ENCODE measurements around the gene OR6B2.

The OR6B2 gene

DNA sequence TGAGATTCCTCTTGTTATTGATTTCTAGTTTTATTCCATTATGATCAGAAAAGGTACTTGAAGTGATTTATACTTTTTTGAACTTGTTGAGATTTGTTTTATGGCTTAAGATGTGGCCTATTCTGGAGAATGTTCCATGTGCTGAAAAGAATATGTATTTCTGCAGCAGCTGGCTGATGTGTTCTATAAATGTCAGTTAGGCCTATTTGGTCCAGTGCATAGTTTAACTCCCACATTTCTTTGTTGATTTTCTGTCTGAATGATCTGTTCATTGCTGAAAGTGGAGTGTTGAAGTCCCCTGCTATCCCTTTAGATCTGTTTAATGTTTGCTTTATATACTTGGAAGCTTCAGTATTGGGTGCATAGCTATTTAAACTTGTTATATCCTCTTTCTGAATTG lies 7.1 kb upstream of the OR6B2 start:
- no peak for DNase-seq

GRCh38 chr2:240033330-240033678 lies 3.1 kb upstream of the OR6B2 start:
- DNase-seq: no peak

DNA sequence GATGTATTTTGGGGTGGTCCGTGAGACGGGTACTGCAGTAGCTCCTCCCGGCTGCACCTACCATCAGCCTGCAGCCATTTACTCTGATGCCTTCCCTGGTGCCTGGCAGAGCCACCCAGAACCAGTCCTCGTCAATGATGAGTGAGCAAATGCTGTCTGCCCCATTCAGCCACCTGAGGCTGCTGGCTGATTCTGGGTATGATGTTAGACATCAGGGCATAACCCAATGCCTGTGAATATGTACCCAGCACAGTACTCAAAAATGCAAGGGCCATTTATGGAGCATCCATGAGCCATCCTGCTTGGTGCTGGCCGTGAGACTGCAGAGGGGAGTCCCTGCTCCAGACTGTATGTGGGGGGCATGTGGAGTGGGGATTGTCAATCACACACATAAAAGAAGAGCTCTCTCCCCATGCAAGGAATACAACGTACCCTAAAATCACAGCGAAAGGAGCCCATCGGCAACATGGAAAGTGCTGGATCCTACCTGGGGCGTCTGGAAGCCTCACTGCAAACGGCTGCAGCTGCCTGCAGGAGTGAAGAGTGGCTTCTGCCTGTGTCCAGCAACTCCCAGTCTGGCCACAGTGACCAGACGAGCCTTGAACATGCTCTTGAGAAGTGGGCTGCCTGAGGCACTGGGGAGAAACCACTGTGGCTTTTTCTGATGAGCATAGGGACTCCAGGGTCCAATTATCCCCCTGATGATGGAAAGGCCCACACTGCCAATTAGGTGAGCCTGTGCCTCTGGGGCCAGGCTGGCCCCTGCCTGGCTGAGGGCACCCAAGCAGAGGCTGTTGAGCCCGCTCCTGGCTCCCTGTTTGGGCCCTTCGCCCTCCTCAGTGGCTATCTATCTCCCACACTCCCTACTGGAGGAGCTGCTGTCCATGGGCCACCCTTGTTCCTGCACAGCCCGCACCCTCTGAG lies 2.4 kb upstream of the OR6B2 start:
- no peak for DNase-seq

- DNase-seq: peak; percentile 30
Measured at GRCh38 chr2:240024766-240025165, 5.5 kb downstream of the OR6B2 start.

GRCh38 chr2:240023792-240024191 lies 6.4 kb downstream of the OR6B2 start:
- DNase-seq: no peak

GRCh38 chr2:240021488-240022104 lies 8.6 kb downstream of the OR6B2 start:
- peak; percentile 68 for DNase-seq

- no peak for DNase-seq
Measured at GRCh38 chr2:240018071-240018750, 12.0 kb downstream of the OR6B2 start.

DNA sequence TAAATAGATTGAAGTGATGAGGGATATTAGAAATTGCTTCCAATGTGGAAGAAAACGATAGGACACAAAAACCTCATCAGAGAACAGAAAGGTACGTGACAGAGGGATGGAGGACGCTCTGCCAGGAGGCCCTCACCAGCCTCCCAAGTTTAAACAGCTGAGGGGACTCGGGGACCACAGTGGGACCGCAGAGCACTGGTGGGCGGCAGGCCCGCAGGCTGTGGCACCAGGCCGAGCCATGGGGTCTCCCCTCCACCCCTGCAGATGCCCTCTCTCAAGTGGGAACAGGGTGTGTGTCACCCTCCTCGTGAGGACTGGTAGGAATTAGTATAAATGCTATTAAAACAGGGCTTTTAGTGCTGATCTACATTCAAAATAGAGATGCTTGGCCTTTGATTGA lies 15.9 kb downstream of the OR6B2 start:
- DNase-seq: no peak

DNA sequence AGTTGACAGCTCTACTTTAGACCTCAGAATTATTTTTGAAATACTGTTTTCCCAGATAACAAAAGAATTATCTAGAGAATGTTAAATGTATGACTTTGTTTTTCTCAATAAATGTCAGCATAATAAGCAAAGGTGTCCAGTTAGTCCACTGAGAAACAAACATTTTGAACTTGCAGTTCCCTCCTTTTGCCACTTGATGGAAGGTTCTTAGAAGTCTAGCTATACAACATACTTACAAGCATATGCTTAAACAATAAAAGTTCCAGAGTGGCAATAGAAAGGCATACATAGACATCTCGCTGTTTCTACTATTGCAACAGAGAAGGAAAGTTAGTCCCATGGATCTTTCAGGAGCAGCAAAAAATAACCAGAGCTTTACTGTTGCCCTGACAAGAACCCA lies 16.9 kb downstream of the OR6B2 start:
- DNase-seq: no peak

GRCh38 chr2:240002983-240003382 lies 27.2 kb downstream of the OR6B2 start:
- DNase-seq: no peak

DNA sequence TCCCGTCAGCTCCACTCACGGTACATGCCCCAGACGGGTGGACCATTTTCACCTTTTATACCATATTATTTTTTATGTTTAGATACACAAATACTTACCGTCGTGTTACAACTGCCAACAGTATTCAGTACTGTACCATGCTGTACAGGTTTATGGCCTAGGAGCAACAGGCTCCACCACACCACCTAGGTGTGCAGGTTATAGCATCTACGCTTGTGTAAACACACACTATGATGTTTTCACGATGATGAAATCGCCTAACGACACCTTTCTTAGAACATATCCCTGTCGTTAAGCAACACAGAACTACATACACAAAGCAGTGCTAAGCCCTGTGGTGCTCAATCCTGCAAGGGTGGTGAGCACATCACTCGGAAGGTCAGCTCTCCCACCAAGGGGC lies 29.6 kb downstream of the OR6B2 start:
- DNase-seq: no peak

GRCh38 chr2:239997686-239998409 lies 32.4 kb downstream of the OR6B2 start:
- DNase-seq: no peak

- DNase-seq: no peak
Measured at GRCh38 chr2:239994086-239994485, 36.1 kb downstream of the OR6B2 start.

DNA sequence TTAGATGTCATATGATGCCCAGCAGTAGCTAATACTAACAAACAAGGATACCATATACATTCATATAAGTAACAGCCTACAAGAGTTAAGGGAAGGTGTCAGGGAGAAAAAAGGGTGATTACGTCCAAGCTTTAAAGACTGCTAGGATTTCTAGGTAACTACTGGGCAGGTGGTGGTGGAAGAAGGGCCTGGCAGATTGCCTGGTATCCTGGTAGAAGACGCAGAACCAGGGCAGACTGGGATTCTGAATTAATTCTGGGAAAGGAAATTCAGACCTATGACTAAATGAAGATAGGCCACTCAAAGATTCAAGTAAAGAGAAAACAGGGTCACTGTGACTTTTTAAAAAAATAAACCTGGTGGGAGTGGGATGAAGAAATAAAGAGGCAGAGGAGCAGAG lies 36.9 kb downstream of the OR6B2 start:
- DNase-seq: no peak

DNA sequence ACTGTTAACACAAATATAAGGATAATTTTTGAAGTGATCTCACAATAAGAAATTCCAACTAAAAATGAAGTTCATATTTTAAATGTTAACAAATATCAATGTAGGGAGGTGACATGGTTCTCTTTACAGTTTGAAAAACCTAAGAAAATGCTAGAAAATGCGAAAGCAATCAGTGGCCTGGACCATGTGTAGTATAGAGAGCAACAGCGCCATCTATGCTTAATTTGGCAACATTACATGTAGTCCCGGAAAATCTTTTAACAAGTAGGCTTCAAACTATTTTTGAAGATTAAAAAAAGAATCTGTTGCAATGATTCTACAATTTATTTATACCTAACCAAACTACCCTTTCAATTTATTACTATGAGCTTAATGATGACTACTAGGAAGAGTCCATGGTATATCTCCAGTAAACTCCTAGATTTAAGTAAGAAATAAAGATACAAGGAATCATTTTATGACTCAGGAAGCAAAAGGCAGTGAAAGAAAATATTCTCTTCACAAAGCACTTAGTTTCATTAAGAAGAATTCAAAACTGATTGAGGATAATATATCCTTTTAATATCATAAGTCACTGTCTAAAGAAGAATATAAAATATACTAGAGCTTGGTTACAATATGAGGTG lies 38.4 kb downstream of the OR6B2 start:
- DNase-seq: peak; percentile 50

GRCh38 chr2:239990966-239991365 lies 39.3 kb downstream of the OR6B2 start:
- no peak for DNase-seq

GRCh38 chr2:239985356-239985755 lies 44.9 kb downstream of the OR6B2 start:
- DNase-seq: no peak

- DNase-seq: no peak
Measured at GRCh38 chr2:239984421-239985194, 45.6 kb downstream of the OR6B2 start.

DNA sequence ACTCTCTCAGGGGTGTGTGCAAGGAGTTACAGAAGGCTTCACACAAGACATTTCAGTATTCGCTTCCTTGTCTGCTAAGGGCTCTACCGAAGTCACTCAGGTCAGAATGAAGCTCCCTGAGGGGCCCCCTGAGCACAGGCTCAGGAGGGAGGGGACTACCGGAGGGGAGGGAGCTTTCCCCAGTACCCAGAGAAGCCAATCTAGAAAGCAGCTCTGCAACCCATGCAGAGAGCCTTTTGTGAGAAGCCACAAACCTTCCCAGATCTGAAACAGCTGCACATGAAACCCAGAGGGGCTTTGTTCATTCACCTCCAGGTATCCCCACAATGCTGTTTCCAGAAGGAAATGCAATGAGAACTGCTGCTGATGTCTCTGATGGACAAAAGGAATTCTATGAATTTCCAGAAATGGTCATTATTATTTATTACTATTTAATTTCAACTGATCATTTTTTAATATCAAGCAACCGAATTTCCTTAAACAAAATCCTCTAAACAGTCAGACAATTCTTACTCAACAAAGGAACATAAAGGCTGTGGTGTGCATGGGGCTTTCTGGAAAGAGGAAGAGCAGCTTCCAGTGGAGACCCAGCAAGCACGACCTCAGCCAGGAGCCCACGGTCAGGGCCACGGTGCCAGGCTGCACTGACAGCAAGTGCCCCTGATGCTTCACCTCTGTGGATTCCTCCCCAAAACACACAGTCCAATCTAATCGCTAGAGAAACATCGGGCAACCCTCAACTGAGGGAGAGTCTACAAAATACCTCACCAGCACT lies 47.0 kb downstream of the OR6B2 start:
- no peak for DNase-seq

Data from activated CD4-positive, alpha-beta T cell treated with anti-CD3 and anti-CD28 coated beads, Interleukin-2, amount 50 U/mL, for 16 hours (primary cell).